HG02840 (cell line): ENCODE data around the gene GALNT17.

Experiments used
- ATAC-seq: cut with Tn5 transposase; IDR thresholded peaks from one replicate; pipeline ENCODE4 v1.9.1; 2021; ENCODE audit warnings: mild to moderate bottlenecking, moderate library complexity, moderate number of reproducible peaks; ENCODE audit not compliant: unreplicated experiment, low FRiP score

The GALNT17 gene

DNA sequence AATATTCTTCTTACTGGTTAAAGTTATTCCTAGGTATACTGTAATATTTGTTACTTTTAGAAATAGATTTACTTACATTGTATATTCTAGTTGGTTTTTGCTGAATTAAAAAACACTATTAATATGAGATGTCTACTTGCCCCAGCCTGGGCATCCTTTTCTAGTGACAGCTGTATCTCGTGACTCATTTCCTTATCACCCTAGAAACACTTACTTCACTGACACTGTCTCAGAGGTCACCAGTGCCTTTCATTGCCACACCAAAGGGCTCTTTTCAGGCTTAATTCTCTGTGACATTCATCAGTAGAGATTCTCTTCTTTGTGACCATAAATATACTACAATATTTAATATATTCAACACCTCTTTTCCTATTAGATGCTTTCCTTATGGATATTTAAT is 194.7 kb downstream of the GALNT17 start:
- ATAC-seq, result no peak

DNA sequence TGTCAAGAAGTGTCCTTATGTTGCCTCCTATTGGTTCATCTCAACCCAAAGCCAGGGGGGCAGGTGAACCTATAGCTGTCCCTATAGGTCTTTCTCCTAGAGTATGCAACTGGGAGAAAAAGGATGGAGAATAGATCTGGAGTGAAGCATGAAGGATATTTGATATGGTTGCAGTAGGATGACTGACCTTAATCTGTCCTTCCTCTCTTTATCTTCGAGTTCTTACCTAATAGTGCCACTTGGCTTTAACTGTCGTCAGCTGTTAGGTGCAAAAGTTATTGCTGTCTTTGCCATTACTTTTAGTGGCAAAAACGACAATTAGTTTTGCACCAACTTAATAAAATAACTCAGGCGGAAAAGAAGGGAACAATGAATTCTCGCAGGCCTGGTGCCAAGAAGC is 196.0 kb downstream of the GALNT17 start:
- ATAC-seq, result no peak

DNA sequence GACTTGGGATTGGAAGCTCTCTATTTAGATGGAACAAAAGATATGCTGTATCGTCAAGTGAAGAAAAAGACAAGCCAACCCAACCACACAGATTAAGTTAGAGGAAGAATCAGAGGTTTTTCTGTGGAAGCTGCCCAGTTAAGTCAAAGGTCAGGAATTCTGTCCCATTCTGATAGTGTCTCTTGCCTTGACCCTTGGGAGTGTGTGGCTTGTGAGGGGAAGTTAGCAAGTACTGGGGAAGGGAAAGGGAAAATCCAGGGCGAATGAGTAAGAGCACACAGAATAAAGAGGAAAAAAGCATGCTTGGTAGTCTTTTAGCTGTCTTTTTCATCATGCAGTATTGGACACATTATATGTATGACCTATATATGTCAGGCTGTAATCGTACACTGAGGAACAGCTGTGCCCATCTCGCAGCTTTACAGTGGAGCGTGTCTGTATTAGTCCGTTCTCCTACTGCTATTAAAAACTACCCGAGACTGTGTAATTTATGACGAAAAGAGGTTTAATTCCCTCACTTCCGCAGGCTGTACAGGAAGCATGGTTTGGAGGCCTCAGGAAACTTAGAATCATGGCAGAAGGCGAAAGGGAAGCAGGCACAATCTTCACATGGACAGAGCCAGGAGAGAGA is 197.2 kb downstream of the GALNT17 start:
- no peak for ATAC-seq

DNA sequence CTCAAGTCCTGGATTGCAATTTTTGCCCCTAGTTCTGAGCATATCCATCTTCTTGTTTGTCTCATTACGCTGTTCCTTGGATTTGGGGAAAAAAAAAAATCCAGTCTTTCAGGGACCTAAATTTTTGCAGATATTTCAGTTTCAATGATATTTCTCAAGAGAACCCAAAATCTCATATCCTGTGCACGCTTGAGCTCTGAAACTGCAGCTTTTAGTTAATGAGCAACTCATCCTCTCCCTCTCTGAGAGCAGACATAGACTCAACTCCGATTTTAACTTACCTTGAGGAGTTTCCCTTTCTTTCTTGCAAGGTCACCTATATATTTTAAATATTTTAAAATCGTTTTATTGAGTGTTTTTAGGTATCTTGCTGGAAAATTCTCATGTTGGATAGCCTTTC is 200.3 kb downstream of the GALNT17 start:
- no peak for ATAC-seq

DNA sequence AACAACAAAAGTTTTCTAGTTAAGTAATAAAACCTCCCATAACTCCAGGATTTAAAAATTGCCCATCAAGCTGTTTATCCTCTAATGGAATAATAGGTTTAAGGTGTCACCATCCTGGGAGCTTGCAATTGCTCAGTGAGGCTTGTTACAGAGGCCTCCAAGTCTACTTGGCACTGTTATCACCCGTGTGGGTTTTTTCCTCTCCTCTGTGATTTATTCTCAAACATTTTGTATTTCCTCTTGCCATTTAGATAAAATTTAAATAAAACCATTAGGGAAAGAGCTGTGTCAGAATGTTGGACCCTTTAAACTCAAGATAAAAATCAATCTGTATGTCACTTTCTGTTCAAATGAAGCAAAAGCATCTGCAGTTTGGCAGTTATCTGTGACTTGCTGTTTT is 202.6 kb downstream of the GALNT17 start:
- ATAC-seq, result no peak

DNA sequence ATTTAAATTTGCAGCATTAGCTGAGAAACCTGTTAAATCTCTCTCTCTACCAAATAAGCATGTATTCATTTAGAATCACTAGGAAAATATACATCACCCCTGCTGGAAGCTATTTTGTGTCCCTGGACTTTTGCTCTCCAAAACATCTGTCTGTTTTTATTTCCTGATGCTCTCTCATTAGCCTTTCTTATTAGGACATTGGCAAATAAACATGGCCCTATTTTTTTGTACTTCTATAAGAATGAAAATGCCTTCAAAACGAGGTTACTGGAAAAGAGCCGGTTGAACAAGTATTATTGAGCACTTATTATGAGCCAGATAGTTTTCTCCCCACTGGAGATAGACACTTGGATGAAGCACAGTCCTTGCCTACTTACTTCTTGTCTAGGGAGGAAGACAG is 206.9 kb downstream of the GALNT17 start:
- ATAC-seq, result no peak

DNA sequence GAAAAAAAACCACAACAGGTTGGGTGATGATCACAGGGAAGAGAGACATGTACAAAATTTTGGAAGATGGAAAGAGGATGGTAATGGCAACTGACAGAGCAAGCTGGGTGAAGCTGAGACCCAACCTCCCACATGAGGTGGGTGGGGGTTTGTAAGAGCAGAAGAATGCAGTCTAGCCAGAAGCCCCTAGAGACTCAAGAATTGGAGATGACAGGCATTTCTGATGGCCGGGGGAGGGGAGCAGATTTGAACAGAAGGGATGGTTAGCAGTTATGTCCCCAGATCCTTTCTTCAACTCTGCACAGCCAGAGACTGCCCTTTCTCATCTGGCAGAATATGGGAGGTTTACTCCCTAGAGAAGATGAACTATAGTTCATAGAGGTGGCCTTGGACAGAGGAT is 208.0 kb downstream of the GALNT17 start:
- no peak for ATAC-seq

DNA sequence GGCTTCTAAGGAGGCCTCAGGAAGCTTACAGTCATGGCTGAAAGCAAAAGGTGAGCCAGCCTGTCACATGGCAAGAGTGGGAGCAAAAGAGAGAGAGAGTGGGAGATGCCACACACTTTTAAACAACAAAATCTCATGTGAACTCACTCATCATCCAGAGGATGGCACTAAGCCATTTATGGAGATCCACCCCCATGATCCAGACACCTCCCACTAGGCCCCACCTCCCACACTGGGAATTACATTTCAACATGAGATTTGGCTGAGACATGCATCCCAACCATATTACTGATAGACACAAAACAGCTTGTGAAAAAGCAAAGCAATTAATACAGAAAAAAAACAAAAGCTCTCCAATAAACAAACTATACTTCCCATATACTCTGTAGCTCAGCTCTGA is 210.3 kb downstream of the GALNT17 start:
- no peak for ATAC-seq

DNA sequence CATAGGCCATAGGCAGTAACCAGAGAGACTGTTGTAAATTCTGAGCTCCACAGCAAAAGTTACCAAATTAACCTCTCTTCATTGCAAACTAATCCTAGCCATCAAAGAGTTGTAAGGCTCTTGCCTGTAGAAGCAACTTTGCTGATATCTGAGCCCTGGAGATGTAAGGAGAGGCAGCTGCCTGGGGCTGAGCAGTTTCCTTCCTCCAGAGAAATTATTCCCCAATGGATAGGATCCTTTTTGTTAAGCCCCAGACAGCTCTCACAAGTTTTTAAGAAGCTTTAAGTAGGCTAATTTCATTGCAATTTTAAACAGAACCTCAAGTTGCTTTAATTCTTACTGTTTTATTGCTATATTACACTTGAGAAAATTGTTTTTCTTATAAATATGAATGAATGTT is 211.1 kb downstream of the GALNT17 start:
- no peak for ATAC-seq

DNA sequence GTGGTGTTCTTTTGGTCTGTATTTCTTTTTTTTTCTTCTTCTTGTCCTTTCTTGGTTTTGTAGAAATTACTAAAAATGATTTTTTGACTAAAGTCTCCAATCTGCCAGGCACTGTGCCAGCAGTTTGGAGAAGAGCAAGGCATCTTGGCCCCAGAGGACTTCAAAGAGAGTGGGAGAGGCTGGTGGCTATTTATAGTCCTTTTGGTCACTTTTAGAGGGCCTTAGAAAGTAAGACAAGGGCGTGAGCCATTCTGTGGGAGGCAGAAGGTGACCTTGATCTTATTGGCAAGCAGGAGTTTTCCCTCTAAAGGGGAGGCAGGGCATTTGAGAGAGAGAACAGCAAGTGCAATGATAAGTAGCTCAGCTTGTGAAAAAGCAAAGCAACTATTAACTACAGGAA is 211.9 kb downstream of the GALNT17 start:
- no peak for ATAC-seq

DNA sequence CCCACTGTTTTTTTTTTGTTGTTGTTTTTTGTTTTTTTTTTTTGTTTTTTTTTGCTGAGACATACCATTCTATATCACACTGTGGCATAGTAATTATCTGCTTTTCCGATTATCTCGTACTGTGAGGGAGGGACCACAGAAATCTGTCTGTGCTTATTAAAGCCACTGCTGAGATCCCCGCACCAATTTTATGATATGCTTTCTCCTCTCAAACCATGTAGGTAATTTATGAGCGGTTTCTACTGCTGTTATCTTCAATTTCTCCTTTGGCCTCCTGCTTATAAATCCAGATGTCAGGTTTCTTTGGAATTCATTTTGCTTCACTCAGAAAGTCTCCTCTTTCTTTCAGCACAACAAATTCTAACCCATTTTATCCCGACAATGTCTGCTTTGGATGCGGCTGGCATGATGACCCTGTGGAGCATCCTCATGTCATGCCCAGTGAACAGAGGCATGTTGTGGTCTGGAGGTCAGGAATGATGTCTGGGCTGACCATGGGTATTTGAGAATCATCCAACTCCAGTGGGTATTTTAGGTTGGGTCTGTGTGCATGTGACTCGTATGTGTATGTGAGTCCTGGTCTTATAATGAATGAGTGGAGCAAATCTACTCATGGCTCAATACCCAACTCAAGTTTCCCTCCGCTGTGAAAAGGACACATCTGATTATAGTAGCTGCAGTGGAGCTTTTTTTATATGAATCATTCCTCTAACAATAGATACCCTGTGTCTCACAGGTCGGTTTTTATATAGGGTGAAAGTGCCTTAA is 213.4 kb downstream of the GALNT17 start:
- ATAC-seq, result no peak

DNA sequence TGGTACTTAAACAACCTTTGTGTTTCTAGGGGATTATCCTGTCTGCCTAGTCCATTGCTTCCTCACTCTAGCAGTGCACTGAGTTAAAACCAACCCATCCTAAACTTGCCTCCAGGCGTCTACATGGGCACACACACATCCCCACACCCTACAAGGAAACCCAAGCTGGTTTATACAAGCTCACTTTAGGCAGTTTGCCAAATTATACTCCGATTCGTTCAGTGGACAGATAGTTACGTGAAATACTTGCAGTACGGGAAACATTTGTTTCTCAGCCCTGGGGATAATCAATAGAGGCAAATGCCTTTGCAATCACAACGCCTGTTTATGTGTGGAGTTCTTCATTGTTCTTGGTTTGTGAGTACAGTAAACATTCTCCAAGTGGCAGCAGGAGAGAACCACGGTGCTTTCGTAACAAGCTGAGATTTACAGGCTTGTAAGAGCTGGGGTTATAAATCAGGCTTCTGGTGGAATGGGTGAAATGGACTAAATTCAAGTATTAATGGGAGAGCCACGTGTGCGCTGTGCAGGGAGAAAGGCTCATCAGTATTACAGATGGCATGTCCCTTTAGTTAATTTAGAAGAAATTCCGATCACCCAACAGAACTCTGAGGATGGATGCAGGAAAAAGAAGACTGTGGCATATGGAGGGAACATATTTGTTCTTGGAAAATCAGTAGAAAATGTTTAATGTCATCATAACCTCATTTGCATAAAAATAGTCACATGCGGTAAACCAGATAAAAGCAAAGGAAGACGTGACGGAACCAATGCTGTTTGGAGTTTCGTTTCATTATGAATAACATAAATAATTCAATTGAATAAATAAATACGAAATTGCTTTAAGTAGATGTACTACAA is 217.1 kb downstream of the GALNT17 start:
- ATAC-seq, result no peak

DNA sequence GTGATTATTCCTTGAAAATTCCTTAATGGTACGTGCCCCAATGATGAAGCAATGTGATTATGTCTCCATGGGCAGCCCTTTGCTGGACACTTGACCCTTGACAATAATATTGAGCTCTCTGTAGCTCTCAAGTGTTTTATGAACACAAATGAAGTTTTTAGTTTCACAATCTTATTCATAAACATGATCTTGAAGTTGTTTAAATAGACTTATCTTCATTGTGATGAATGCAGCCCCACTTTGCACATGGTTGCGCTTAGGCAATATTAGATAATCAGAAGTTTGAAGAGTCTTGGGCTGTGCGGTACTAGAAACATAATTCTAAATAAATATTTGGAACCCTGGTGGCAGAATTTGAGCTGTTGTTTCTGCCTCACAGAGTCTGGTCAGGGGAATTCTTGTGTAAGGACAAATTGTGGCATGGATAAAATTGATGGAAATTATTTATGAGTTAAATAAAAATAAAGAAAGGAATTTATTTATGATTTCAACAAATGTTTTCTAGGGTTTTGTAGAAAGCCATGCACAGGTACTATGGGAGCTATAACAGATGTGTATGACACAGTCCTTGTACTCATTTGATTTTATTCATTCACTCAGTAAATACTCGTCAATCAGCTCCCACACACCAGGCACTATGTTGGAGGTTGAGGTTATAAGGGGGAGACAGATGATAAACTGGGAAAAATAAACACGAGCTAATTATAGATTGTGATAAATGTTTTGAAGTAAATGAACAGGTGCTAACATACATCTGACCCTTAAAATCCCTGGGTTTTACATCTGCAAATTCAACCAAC is 217.9 kb downstream of the GALNT17 start:
- no peak for ATAC-seq

DNA sequence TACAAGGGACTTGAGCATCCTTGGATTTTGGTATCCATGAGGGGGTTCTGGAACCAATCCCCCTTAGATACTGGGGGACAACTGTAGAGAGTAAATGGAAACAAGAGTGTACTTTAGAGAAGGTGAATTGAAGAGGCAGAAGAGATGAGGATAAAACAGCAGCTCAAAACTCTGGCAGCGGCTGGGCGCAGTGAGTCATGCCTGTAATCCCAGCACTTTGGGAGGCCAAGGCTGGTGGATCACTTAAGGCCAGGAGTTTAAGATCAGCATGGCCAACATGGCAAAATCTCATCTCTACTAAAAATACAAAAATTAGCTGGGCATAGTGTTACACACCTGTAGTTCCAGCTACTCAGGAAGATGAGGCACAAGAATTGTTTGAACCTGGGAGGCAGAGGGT is 218.7 kb downstream of the GALNT17 start:
- ATAC-seq, result no peak

DNA sequence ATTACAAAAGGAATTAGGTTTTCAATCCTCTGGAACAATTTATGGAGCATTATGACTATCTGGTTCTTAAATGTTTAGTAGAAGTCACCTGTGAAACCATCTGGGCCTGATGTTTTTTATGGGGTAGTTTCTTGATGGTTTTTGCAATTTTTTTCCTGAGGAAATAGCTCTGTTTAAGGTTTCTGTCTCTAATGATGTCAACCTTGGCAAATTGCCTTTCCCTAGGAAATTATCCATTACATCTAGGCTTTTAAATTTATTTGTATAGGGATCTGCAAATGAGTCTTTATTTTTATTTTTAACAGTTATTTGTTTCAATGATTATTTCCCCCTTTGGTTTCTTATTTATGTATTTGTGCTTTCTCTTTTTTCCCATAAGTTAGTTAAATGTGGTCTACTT is 222.8 kb downstream of the GALNT17 start:
- ATAC-seq, result no peak

DNA sequence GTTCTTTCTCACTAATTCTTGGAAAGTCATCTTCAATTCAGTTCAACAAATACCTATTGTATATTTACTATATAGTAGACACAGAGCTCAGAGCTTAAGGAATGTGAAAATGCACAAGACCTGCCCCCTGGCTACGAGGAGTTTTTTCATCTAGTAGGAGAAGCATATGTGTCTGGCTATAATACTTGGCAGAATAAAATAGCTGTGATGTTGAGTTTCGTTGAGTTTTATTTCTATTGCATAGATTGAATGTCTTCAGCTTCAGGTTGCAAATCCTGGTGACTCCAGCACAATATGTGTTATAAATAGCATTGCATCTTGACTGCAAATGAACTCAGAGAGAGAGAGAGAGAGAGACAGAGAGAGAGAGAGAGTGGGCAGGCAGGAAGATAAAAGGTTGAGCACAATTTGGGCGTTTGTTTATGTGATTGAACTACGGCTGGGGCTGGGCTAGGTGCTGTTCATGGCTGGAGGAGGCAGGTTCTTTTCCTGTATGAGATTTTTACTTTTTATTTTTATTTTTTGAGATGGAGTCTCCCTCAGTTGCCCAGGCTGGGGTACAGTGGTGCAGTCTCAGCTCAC is 229.6 kb downstream of the GALNT17 start:
- no peak for ATAC-seq

DNA sequence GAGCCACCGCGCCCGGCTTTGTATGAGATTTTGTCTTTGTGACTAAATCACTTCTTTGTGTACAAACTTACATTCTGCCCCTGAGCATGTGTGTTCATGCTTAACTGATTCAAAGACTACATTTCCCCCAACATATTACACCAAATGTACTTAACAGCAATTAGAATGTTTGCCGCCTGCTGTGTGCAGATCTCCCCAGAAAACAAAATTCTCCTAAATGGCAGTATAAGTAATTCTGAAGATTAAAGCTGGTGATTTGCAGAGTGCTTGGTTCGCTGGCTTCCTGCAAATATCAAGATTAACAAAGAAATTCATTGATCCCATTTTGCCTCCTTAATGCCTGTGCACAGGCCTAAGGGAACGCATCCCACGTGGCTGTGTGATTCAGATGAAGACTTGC is 230.3 kb downstream of the GALNT17 start:
- ATAC-seq, result no peak

DNA sequence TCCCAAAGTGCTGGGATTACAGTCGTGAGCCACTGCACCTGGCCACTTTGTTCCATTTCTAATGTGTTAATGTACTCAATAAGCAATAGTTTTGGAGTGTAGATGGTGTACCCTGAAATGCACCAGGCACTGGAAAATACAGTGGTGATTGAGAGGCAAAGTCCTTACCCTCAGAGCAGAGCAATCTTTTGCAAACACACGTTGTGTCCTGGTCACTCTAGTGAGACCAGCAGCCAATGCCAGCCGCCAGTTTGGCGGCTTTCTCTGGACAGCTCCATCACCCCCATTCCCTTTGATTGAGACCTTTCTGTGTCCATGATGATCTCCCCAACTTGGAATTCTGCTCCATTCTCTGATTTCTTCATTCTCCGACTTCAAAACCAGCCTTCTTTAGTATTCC is 231.3 kb downstream of the GALNT17 start:
- ATAC-seq, result no peak

DNA sequence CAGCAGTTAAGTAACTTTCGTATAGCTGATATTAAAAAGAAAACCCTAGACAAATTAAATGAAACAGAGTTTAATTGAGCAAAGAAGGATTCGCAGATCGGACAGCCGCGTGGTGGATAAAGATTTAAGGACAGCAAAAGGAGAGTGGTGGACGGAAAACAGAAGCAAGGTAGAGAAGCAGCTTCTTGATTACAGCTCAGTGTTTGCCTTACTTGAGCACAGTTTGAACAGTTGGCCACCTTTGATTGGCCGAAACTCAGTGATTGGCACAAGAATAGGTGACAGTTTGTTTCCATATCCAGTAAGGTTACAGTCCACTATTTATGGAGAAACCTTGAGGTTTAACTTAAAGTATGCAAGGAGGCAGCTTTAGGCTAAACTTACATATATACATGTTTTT is 231.7 kb downstream of the GALNT17 start:
- no peak for ATAC-seq

DNA sequence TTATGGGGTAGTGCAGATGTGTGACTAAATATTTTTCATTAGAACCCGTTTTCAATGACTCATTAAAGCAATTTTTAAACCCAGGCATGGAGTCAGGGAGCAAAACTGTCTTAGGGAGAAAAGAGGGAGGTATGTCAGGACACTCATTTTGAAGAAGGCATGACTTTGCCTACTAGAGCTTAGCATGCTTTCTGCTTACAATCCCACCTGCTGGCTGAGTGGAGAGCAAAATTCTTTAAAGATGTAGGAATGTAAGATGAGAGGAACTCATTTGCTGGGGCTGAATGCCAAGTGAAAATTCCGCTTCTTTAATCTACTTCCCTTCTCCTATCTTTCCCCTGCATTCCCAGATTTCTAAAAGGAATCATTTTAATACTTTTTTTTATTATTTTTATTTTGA is 232.6 kb downstream of the GALNT17 start:
- ATAC-seq, result no peak
